K562 (cell line): Measurements from ENCODE around the gene NBR1. TPM values are rescaled to one million over a fixed set of nuclear protein-coding genes. Genes with fewer than 3 reads are reported as not detected.

Experiments used
- ATAC-seq: fragments of 200-7000 bp; cut with Tn5 transposase; 3 replicates; pipeline ENCODE4 v1.9.1; 2020; ENCODE audit warnings: moderate library complexity
- BruUV-seq: library from RNA; stranded (reverse); fragments of 400-500 nt; replicated peaks from 2 replicates; lab custom pipeline; 2021; lab: Mats Ljungman, UMichigan
- CTCF ChIA-PET: fragments of 300-600 bp; formaldehyde crosslinking; extraction: SDS; loops from one replicate; lab custom pipeline; 2021; ENCODE audit warnings: low intra/inter-chr PET ratio; lab: Yijun Ruan, JAX
- POLR2A ChIA-PET: fragments of 300-600, 350-650 bp; sonication (Branson Sonifier 250); formaldehyde crosslinking; extraction: SDS; loops from one replicate; lab custom pipeline; 2021; ENCODE audit warnings: antibody characterized with exemption, inconsistent platforms; lab: Yijun Ruan, JAX
- DNase-seq, 4 experiments: peaks; one replicate each; pipeline versions ENCODE4 v3.0.0 to v3.0.0-alpha.2; 2011 to 2018; ENCODE audit warnings: low spot score in 3 of 4, mixed read lengths in 3 of 4; ENCODE audit errors: extremely low read depth in 1 of 4
- FAIRE-seq: peaks from 2 replicates; lab custom pipeline; 2011; peaks lifted over from hg19 to GRCh38; lab: Jason Lieb, UNC
- H2AFZ ChIP-seq: 2 replicates; pipeline ENCODE4 v1.6.0; 2011; ENCODE audit warnings: low read depth, low read length, control low read depth, inconsistent platforms
- H3K27ac ChIP-seq: fragments of 200-600 bp; 3 replicates; pipeline ENCODE4 v1.8.0; 2011; ENCODE audit warnings: low read depth, mild to moderate bottlenecking, control low read depth, inconsistent platforms, low read length, moderate library complexity, mixed read lengths; ENCODE audit errors: extremely low read depth
- H3K27me3 ChIP-seq, 2 experiments: fragments of 300-600 bp in 1 of 2; 2 replicates in 1 of 2; 3 replicates in 1 of 2; pipeline versions ENCODE4 v1.6.0 to v1.8.0; 2011; ENCODE audit warnings: inconsistent platforms in 2 of 2, low read length in 2 of 2, mild to moderate bottlenecking in 1 of 2, mixed read lengths in 1 of 2, moderate library complexity in 1 of 2; ENCODE audit not compliant: control insufficient read depth in 2 of 2, insufficient read depth in 2 of 2
- H3K36me3 ChIP-seq: fragments of 300-600 bp; 3 replicates; pipeline ENCODE4 v1.8.0; 2011; ENCODE audit warnings: mild to moderate bottlenecking, low read length, inconsistent platforms; ENCODE audit not compliant: control insufficient read depth, insufficient read depth
- H3K4me1 ChIP-seq, 2 experiments: fragments of 200-600 bp in 1 of 2; replicated peaks in 1 of 2; 2 replicates in 1 of 2; 3 replicates in 1 of 2; pipeline versions ENCODE4 v1.5.1 to v1.8.0; 2011; ENCODE audit warnings: inconsistent platforms in 2 of 2, low read length in 2 of 2, mild to moderate bottlenecking in 1 of 2, mixed read lengths in 1 of 2, moderate library complexity in 1 of 2; ENCODE audit not compliant: control insufficient read depth in 2 of 2, insufficient read depth in 2 of 2
- H3K4me2 ChIP-seq: 2 replicates; pipeline ENCODE4 v1.6.1; 2011; ENCODE audit warnings: low read length, control low read depth, inconsistent platforms, mixed read lengths; ENCODE audit not compliant: insufficient read depth
- H3K4me3 ChIP-seq: fragments of 200-600 bp; sonication (generic), shearing (Covaris generic); 2 replicates; pipeline ENCODE4 v1.5.1; 2016; ENCODE audit warnings: control low read depth, inconsistent platforms
- H3K79me2 ChIP-seq: fragments of 200-600 bp; 3 replicates; pipeline ENCODE4 v1.8.0; 2011; ENCODE audit warnings: low read length, inconsistent platforms; ENCODE audit not compliant: control insufficient read depth, insufficient read depth
- H3K9ac ChIP-seq, 2 experiments: 2 replicates each; pipeline versions ENCODE4 v1.6.0 to v1.6.1; 2011; ENCODE audit warnings: low read depth in 2 of 2, low read length in 2 of 2, control low read depth in 1 of 2, inconsistent platforms in 1 of 2, mild to moderate bottlenecking in 1 of 2, mixed read lengths in 1 of 2; ENCODE audit not compliant: insufficient read depth in 1 of 2
- H3K9me1 ChIP-seq: one replicate; pipeline ENCODE4 v1.6.0; 2011; ENCODE audit warnings: inconsistent platforms, mild to moderate bottlenecking, low read length, moderate library complexity; ENCODE audit not compliant: control insufficient read depth, insufficient read depth
- H3K9me3 ChIP-seq: replicated peaks from 2 replicates; pipeline ENCODE4 v1.5.1; 2011; ENCODE audit warnings: low read depth, low read length, inconsistent platforms; ENCODE audit not compliant: control insufficient read depth, insufficient read depth
- H4K20me1 ChIP-seq: replicated peaks from 2 replicates; pipeline ENCODE4 v1.6.1; 2011; ENCODE audit warnings: low read length, inconsistent platforms, mixed read lengths; ENCODE audit not compliant: control insufficient read depth, insufficient read depth
- WGBS: fragments of 100-300 bp; shearing (Covaris generic); methylation state at CpG from one replicate; pipeline ENCODE4 v1.1.6; 2016; ENCODE audit warnings: low coverage, mixed read lengths; ENCODE audit not compliant: insufficient coverage; ENCODE audit errors: missing lambda C conversion rate; 5-methylcytosine and 5-hydroxymethylcytosine counted together
- in situ Hi-C: fragments of 300-500 bp; cut with MboI; formaldehyde crosslinking; loops from 4 replicates; pipeline ENCODE4 v1.15.0; 2018; ENCODE audit warnings: inconsistent platforms, mixed read lengths
- intact Hi-C: fragments of 100-400 bp; cut with micrococcal nuclease; formaldehyde crosslinking; loops from 2 replicates; pipeline ENCODE4 v1.14.2; 2022
- polyA plus RNA-seq, 8 experiments: library from polyadenylated mRNA; depleted of rRNA in 4 of 8; stranded (reverse) in 5 of 8; unstranded in 3 of 8; fragments of >200 nt; fragmentation: Nextera tagmentation in 2 of 8; fragmentation: Illumina TruSeq in 1 of 8; extraction: Ambion mirVana in 2 of 8; extraction: Trizol in 1 of 8; gene quantifications; 2 replicates each; pipeline versions ENCODE4 v1.2.1 to v1.2.3, GENCODE V29; 2011 to 2014; ENCODE audit warnings: inconsistent platforms in 1 of 8, missing spikeins in 1 of 8
- total RNA-seq, 7 experiments: library from RNA; depleted of rRNA in 6 of 7; stranded (reverse); fragments of >200 nt in 6 of 7; fragmentation: Illumina TruSeq in 2 of 7; extraction: Trizol in 2 of 7; gene quantifications; 2 replicates each; pipeline versions ENCODE4 v1.2.1 to v1.2.3, GENCODE V29; 2011 to 2021; ENCODE audit warnings: low replicate concordance in 1 of 7
- TF ChIP-seq, protein P1 (sequence below): fragments of 250-450 bp; sonication (Bioruptor Pico); IDR thresholded peaks from 2 replicates; pipeline ENCODE4 v1.4.0; 2020
- TF ChIP-seq, protein P2 (sequence below): sonication (generic); formaldehyde crosslinking; IDR thresholded peaks from 2 replicates; pipeline ENCODE4 v1.8.1; 2023; ENCODE audit warnings: mild to moderate bottlenecking, missing genetic modification reagents

The NBR1 gene
- total and polyA plus RNA-seq, 9 of the 15 experiments (the other 6 are each of a cell fraction or from before 2014, with no cell fraction given), result 4.2 to 70.1 (median 39.9) TPM

DNA sequence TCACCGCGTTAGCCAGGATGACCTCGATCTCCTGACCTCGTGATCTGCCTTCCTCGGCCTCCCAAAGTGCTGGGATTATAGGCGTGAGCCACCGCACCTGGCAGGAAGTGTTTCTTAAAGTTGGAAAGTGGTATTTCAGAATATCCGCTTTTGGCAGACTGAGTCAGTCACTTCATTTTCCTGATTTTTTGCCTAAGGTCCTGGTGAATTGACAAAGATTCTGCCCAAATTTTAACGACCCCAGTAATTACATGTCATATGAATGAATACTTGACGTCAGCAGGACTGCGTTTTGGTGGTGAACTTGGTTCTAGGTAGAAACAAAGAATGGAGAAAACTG lies 41.4 kb upstream of the NBR1 start:
- DNase-seq, result no peak
- no peak for FAIRE-seq
- H3K4me1 ChIP-seq, result peaks cover 4 to 13% of the 10 kb centered on the region in 2 experiments; a peak in 4 of 5 replicates
- BruUV-seq, result no TSS peak
- H3K27ac ChIP-seq, result no peak overlapping the region
- CTCF ChIA-PET, result no interaction called here
- H3K9ac ChIP-seq, result no peak overlapping the region
- TF ChIP-seq, protein P1, sequence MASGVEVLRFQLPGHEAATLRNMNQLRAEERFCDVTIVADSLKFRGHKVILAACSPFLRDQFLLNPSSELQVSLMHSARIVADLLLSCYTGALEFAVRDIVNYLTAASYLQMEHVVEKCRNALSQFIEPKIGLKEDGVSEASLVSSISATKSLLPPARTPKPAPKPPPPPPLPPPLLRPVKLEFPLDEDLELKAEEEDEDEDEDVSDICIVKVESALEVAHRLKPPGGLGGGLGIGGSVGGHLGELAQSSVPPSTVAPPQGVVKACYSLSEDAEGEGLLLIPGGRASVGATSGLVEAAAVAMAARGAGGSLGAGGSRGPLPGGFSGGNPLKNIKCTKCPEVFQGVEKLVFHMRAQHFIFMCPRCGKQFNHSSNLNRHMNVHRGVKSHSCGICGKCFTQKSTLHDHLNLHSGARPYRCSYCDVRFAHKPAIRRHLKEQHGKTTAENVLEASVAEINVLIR (CRISPR knock-in tag), result no peak
- TF ChIP-seq, protein P2, sequence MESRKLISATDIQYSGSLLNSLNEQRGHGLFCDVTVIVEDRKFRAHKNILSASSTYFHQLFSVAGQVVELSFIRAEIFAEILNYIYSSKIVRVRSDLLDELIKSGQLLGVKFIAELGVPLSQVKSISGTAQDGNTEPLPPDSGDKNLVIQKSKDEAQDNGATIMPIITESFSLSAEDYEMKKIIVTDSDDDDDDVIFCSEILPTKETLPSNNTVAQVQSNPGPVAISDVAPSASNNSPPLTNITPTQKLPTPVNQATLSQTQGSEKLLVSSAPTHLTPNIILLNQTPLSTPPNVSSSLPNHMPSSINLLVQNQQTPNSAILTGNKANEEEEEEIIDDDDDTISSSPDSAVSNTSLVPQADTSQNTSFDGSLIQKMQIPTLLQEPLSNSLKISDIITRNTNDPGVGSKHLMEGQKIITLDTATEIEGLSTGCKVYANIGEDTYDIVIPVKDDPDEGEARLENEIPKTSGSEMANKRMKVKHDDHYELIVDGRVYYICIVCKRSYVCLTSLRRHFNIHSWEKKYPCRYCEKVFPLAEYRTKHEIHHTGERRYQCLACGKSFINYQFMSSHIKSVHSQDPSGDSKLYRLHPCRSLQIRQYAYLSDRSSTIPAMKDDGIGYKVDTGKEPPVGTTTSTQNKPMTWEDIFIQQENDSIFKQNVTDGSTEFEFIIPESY (CRISPR knock-in tag), result 0 out of 2 replicates have a peak, but pooled peaks have one; percentile 3
- no peaks in the 10 kb centered on the region for H3K9me1 ChIP-seq
- WGBS, result 86% methylated on average over 11 of the region's 11 CpGs
- in situ Hi-C loops (no loop called here), intact Hi-C loops (no loop called here)
- H3K4me3 ChIP-seq, result no peak overlapping the region
- H3K4me2 ChIP-seq, result no peak overlapping the region
- H3K9me3 ChIP-seq, result no peaks in the 10 kb centered on the region
- peaks cover 48% of the 10 kb centered on the region; the same call in 2 of the 3 replicates for H3K36me3 ChIP-seq
- no peak overlapping the region for H2AFZ ChIP-seq
- POLR2A ChIA-PET, result interaction anchor here (1.1 to 1.2 kb wide), 2 partner anchors 24 to 186 kb away, joined by 4 read pairs; no protein-coding TSS in a partner anchor
- no peaks in the 10 kb centered on the region for H4K20me1 ChIP-seq
- no peaks in the 10 kb centered on the region for H3K27me3 ChIP-seq
- ATAC-seq, result no peak
- H3K79me2 ChIP-seq, result peaks cover 40% of the 10 kb centered on the region
